GM21529 (cell line): ENCODE results near the gene RYR2.

Experiments used
- ATAC-seq: cut with Tn5 transposase; IDR thresholded peaks from one replicate; pipeline ENCODE4 v1.9.1; 2021; ENCODE audit not compliant: unreplicated experiment

Gene RYR2

GRCh38 chr1:237702161-237702560, 660.2 kb downstream of the RYR2 start:
- no peak for ATAC-seq

- no peak for ATAC-seq
Observed at GRCh38 chr1:237705462-237705861, 663.5 kb downstream of the RYR2 start.

GRCh38 chr1:237709355-237709754, 667.4 kb downstream of the RYR2 start:
- no peak for ATAC-seq

- ATAC-seq: no peak
Observed at GRCh38 chr1:237711281-237711680, 669.3 kb downstream of the RYR2 start.

GRCh38 chr1:237712082-237712481, 670.1 kb downstream of the RYR2 start:
- no peak for ATAC-seq

DNA sequence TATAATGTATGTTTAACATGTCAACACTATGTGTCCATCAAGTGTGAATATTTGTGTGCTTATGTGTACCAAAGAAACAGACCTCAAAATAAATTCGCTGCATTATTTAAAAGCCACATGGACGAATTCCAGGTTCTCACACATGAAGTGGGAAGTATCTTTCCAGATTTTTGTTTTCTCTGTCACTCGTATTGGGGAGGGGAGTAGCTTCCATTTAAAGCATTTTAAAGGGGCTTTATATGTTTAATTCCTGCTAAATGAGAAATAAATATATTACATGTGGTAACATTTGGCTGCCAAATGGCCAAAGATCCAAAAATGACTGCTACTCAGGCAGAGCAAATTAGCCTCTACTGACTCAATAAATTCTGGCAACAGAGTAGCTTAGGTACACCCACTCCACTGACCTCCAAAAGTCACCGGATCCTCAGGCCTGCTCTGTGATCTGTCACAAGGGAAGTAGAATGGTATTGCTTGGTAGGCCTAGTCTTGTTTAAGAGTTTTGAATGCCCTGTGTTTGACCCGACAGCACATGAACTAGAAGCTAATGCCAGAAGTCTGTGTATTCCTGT, 670.7 kb downstream of the RYR2 start:
- ATAC-seq: no peak

DNA sequence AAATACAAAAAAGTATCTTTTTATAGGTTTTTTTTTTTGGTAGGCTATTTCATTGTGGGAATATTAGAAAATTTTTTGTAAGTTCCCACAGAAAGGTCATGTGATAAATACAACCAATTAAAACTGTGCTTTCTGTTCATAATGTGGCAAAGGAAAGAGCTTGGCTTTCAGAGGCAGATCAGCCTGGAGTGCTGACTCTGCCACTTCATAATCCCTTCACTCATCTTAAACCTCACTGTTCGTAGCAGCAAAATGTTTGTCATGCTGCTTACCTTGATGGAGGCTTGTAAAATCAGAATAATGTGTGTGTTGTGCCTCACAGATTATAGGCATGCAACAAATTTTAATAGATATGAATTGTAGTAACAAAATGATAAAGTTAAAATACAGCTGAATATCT, 671.9 kb downstream of the RYR2 start:
- ATAC-seq: no peak

GRCh38 chr1:237717106-237717505, 675.1 kb downstream of the RYR2 start:
- no peak for ATAC-seq

- no peak for ATAC-seq
Observed at GRCh38 chr1:237730826-237731350, 688.9 kb downstream of the RYR2 start.

DNA sequence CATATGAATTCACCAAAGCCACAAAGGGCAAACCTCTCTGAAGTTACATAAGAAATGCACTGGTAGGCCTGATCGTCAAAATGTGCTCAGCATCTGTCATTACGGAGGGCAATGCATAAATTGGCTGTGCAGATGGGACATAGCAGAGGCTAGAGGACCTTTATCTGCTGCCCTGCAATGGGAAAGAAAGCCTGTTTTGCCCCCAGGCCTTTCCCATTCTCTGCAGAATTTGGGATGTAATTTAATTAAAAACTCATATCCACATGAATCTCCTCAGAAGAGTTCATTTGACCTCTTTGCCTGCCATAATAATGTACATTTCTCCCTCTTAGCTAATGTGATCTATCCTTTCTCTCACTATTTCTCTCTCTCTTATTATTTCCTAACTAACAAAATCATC, 690.7 kb downstream of the RYR2 start:
- no peak for ATAC-seq

DNA sequence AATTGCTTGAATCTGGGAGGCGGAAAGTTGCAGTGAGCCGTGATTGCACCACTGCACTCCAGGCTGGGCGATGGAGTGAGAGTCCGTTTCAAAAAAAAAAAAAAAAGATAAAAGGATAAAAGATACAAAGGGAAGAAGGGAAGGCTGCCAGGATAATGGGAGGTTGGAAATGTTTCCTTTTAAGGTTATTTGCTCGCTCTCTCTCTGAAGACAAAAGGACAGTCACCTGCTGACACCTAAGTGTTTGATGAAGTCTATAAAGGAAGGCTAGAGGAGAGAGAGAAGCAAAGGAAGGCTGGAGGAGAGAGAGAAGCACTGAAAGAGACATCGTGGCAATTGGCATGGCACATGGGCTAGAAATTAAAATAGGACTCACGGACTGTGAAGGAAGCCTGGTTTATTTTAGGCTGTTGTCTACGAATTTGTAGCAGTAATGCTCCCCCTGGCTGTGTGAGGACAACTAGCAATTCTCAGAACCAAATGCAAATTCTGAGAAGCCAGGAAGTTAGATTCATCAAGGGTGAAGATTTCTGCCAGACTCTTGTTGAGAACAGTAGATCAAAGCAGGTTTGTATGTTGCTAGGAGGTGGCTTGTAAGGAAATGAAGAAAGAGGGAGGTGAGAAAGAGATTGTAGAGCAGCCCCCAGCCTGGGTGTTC, 694.5 kb downstream of the RYR2 start:
- ATAC-seq: no peak

- ATAC-seq: no peak
Observed at GRCh38 chr1:237737448-237737847, 695.5 kb downstream of the RYR2 start.

DNA sequence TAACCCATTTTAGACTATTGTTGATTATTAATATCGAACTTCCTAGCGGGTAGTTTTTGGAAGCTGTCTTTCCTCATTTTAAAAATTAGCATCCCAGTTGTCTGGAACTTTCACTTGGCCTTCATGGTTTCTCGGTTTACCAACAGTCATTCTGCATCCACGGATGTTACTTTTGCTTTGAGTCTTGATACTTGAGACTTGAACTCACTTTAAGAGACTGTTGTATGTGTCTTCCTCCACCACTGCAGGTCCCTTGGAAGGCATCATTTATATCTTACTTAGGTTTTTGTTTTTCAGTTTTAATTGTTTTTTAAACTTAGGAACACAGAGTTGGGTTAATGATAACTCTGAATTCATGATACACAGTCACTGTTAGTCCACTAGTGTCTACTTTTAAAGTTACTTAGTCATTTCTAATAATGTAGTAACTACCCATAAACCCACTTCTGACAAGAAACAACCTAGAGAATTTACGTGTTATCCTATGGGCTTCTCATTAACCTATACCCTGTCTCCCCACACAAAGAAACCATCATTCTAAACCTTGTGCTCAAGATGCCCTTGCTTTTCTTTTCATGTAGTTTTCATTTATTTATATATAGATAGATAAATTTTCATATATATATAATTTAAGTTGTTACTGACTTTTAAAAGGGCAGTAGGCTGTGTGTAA, 696.1 kb downstream of the RYR2 start:
- ATAC-seq: no peak

- ATAC-seq: no peak
Observed at GRCh38 chr1:237740846-237741245, 698.9 kb downstream of the RYR2 start.

GRCh38 chr1:237745545-237745944, 703.6 kb downstream of the RYR2 start:
- ATAC-seq: no peak

DNA sequence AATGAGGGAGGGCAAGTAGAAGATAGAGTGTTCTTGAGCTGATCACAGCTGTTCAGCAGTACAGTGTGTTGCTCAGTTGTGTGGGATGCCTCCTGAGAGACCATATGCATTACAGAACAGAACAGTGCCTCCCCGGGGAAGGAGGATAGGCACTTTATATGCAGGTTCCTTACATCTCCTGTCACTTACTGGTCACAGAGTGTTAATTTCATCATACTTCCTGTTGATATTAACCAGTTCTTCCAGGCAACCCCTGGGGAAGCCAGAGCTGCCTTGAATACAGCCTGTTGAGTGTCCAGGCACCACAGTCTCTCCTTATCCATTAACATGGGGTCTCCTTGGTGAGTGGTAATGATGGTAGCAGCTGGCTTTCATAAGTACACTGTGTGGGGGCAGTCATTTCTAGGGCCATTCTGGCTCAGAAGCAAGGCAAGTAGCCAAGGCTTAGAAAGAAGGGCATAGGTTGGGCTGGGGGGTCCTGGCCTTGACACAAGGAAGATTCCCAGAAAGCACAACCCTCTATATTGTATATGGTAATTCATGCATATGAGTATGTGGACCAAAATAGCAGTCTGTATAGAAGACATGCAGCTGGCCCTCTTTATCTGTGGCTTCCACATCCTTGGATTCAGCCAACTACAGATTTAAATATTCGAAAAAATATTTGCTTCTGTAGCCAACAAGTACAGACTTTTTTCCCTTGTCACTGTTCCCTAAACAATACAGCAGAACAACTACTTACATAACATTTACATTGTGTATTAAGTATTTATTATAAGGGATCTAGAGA, 706.4 kb downstream of the RYR2 start:
- no peak for ATAC-seq

DNA sequence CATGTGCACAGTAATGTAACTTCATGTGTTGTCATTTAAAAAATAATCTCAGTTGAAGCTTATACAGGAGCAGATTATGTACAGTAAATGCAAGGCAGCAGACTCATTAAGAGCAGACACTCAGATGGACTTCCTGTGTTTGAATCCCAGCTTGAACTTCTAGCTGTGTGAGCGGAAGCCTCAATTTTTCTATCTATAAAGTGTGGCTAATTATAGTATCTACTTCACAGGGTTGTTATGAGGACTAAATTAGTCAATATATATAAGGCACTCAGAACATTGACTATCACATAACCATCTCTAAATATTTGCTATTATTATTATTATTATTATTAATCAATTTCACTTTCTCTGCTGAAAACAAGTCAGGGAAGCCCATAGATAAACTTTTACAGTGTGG, 707.1 kb downstream of the RYR2 start:
- no peak for ATAC-seq

GRCh38 chr1:237751090-237751489, 709.1 kb downstream of the RYR2 start:
- ATAC-seq: no peak

DNA sequence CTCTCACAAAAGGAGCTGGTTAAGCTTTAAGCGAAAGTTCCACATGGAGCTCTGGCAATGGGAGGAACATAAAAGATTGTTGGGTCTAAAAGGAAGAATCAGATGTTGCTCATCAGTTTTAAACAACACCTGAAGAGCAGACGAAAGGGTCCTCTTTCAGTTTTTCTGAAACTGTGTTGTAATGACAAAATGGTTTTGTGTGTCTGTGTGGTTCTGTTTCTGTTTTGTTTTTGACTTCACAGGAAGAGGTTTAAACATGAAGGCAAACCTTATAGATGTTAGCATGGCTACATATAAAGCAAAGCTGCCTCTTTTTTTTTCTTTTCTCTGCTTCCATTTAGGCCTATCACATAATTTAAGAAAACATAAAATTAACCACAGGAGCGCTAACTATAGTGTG, 712.6 kb downstream of the RYR2 start:
- ATAC-seq: no peak

DNA sequence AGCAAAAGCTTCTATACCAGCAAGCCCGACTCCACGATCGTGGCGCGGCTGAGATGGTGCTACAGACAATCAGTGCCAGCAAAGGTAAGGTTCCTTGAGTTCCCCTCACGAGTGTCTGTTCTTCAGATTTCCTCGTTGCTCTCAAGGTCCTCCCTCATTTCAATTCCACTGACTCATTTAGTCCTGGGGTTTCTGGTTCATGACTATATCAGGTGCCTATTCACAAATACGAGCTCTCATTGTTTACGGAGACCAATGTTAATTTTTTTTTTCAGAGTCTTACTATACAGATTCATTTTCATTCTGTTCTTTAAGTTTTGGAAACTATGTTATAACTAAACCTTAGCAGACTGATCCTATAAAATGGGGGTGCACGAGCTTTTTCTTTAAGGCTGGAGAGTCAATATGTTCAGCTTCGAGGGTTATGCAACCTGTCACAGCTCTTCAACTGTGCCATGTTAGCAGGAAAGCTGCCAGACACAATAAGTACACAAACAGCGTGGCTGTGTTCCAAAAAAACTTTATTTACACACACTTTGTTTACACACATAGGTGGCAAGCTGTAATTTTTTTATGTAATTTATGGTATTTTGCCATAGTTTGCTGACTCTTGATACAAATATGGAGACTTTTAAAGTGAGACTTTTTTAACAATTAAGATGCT, 714.5 kb downstream of the RYR2 start:
- no peak for ATAC-seq

GRCh38 chr1:237759377-237759776, 717.4 kb downstream of the RYR2 start:
- no peak for ATAC-seq
